ENCODE data around the gene ANO2.

The ANO2 gene

GRCh38 chr12:5873281-5873919 lies 71.7 kb downstream of the ANO2 start:
- Histone ChIP-seq H3K9me3 (ENCODE audit: control insufficient read depth, low read length) (no peaks in the 10 kb centered on the region), H3K4me3 (ENCODE audit: insufficient read depth, low read depth, low read length) (no peak overlapping the region), H3K4me1 (ENCODE audit: control insufficient read depth, insufficient read depth, low read length) (peaks cover 16% of the 10 kb centered on the region), H3K36me3 (ENCODE audit: control insufficient read depth, insufficient read depth, low read length) (no peaks in the 10 kb centered on the region), H3K27me3 (ENCODE audit: control insufficient read depth, insufficient read depth, low read length, poor library complexity, severe bottlenecking) (no peaks in the 10 kb centered on the region), H3K27ac (ENCODE audit: insufficient read depth, low read depth, low read length, poor library complexity, severe bottlenecking) (no peak overlapping the region)
- WGBS, 2 experiments, result 46 to 66% methylated on average over 10 of the region's 10 CpGs

GRCh38 chr12:5872745-5873144 lies 72.3 kb downstream of the ANO2 start:
- Histone ChIP-seq H3K9me3 (ENCODE audit: control insufficient read depth, low read length) (no peaks in the 10 kb centered on the region), H3K4me3 (ENCODE audit: insufficient read depth, low read depth, low read length) (no peak overlapping the region), H3K27ac (ENCODE audit: insufficient read depth, low read depth, low read length, poor library complexity, severe bottlenecking) (no peak overlapping the region), H3K4me1 (ENCODE audit: control insufficient read depth, insufficient read depth, low read length) (peaks cover 16% of the 10 kb centered on the region), H3K36me3 (ENCODE audit: control insufficient read depth, insufficient read depth, low read length) (no peaks in the 10 kb centered on the region), H3K27me3 (ENCODE audit: control insufficient read depth, insufficient read depth, low read length, poor library complexity, severe bottlenecking) (no peaks in the 10 kb centered on the region)
- WGBS, 2 experiments, result 90 to 93% methylated on average over 4 of the region's 4 CpGs

GRCh38 chr12:5871741-5872140 lies 73.3 kb downstream of the ANO2 start:
- Histone ChIP-seq H3K9me3 (ENCODE audit: control insufficient read depth, low read length) (no peaks in the 10 kb centered on the region), H3K4me1 (ENCODE audit: control insufficient read depth, insufficient read depth, low read length) (peaks cover 16% of the 10 kb centered on the region), H3K27ac (ENCODE audit: insufficient read depth, low read depth, low read length, poor library complexity, severe bottlenecking) (no peak overlapping the region), H3K27me3 (ENCODE audit: control insufficient read depth, insufficient read depth, low read length, poor library complexity, severe bottlenecking) (no peaks in the 10 kb centered on the region), H3K36me3 (ENCODE audit: control insufficient read depth, insufficient read depth, low read length) (no peaks in the 10 kb centered on the region), H3K4me3 (ENCODE audit: insufficient read depth, low read depth, low read length) (no peak overlapping the region)
- WGBS, 2 experiments, result 91 to 94% methylated on average over 1 of the region's 1 CpG

DNA sequence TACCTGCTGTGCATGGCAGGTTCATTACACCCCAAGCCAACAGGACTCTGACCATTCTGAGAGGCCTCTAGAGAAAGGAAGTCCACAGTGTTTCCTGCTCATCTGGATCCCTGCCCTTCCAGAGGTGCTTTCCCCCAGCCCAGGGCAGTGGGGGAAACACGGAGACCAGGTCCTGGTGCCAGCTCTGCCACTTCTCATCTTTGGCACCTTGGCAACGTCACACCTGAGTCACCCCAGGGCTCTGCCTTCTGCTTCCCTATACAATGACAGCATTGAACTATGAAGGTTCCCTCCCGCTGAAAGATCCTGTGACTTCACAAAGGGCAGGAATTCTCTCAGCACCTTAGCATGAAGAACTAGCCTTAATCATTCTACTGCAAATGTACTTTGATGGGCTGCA lies 74.9 kb downstream of the ANO2 start:
- H3K4me1 ChIP-seq (ENCODE audit: control insufficient read depth, insufficient read depth, low read length), result peaks cover 16% of the 10 kb centered on the region
- no peaks in the 10 kb centered on the region for H3K36me3 ChIP-seq (ENCODE audit: control insufficient read depth, insufficient read depth, low read length)
- no peak overlapping the region for H3K4me3 ChIP-seq (ENCODE audit: insufficient read depth, low read depth, low read length)
- 89 to 94% methylated on average over 3 of the region's 3 CpGs for WGBS, 2 experiments
- H3K9me3 ChIP-seq (ENCODE audit: control insufficient read depth, low read length), result no peaks in the 10 kb centered on the region
- no peaks in the 10 kb centered on the region for H3K27me3 ChIP-seq (ENCODE audit: control insufficient read depth, insufficient read depth, low read length, poor library complexity, severe bottlenecking)
- no peak overlapping the region for H3K27ac ChIP-seq (ENCODE audit: insufficient read depth, low read depth, low read length, poor library complexity, severe bottlenecking)

- Histone ChIP-seq H3K4me3 (ENCODE audit: insufficient read depth, low read depth, low read length) (no peak overlapping the region), H3K9me3 (ENCODE audit: control insufficient read depth, low read length) (no peaks in the 10 kb centered on the region), H3K27me3 (ENCODE audit: control insufficient read depth, insufficient read depth, low read length, poor library complexity, severe bottlenecking) (no peaks in the 10 kb centered on the region), H3K27ac (ENCODE audit: insufficient read depth, low read depth, low read length, poor library complexity, severe bottlenecking) (no peak overlapping the region), H3K4me1 (ENCODE audit: control insufficient read depth, insufficient read depth, low read length) (peaks cover 11% of the 10 kb centered on the region), H3K36me3 (ENCODE audit: control insufficient read depth, insufficient read depth, low read length) (no peaks in the 10 kb centered on the region)
- 94% methylated on average over 10 of the region's 10 CpGs for WGBS, 2 experiments
Measured at GRCh38 chr12:5868625-5869295, 76.3 kb downstream of the ANO2 start.

- Histone ChIP-seq H3K36me3 (ENCODE audit: control insufficient read depth, insufficient read depth, low read length) (no peaks in the 10 kb centered on the region), H3K4me3 (ENCODE audit: insufficient read depth, low read depth, low read length) (no peak overlapping the region), H3K27ac (ENCODE audit: insufficient read depth, low read depth, low read length, poor library complexity, severe bottlenecking) (no peak overlapping the region), H3K4me1 (ENCODE audit: control insufficient read depth, insufficient read depth, low read length) (no peaks in the 10 kb centered on the region), H3K27me3 (ENCODE audit: control insufficient read depth, insufficient read depth, low read length, poor library complexity, severe bottlenecking) (no peaks in the 10 kb centered on the region), H3K9me3 (ENCODE audit: control insufficient read depth, low read length) (no peaks in the 10 kb centered on the region)
- 89 to 95% methylated on average over 2 of the region's 2 CpGs for WGBS, 2 experiments
Measured at GRCh38 chr12:5865397-5865796, 79.7 kb downstream of the ANO2 start.

GRCh38 chr12:5864972-5865371 lies 80.1 kb downstream of the ANO2 start:
- Histone ChIP-seq H3K4me1 (ENCODE audit: control insufficient read depth, insufficient read depth, low read length) (no peaks in the 10 kb centered on the region), H3K27ac (ENCODE audit: insufficient read depth, low read depth, low read length, poor library complexity, severe bottlenecking) (no peak overlapping the region), H3K9me3 (ENCODE audit: control insufficient read depth, low read length) (no peaks in the 10 kb centered on the region), H3K4me3 (ENCODE audit: insufficient read depth, low read depth, low read length) (no peak overlapping the region), H3K27me3 (ENCODE audit: control insufficient read depth, insufficient read depth, low read length, poor library complexity, severe bottlenecking) (no peaks in the 10 kb centered on the region), H3K36me3 (ENCODE audit: control insufficient read depth, insufficient read depth, low read length) (no peaks in the 10 kb centered on the region)
- 83% methylated on average over 1 of the region's 1 CpG for WGBS, 2 experiments

DNA sequence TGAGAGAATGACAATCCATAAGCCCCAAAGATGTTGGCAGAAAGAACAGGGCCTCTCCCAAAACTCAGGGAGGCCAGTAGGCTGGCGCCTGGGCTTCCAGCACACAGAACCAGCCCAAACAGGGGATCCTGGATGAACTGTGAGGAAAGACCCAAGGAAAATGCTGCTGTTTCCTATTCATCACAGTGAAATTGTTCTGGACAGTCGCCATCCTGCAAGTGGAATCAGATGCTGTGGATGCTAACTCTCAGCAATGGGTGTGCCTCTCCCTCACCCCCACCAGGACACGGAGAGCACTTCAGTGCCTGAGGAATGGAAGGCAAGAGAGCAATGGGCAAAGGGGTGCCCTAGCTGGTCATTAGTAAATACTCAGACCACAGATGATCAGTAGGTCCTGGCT lies 80.8 kb downstream of the ANO2 start:
- WGBS, 2 experiments, result 91 to 99% methylated on average over 3 of the region's 3 CpGs

GRCh38 chr12:5861416-5861815 lies 83.6 kb downstream of the ANO2 start:
- Histone ChIP-seq H3K9me3 (ENCODE audit: control insufficient read depth, low read length) (no peaks in the 10 kb centered on the region), H3K4me3 (ENCODE audit: insufficient read depth, low read depth, low read length) (no peak overlapping the region), H3K27ac (ENCODE audit: insufficient read depth, low read depth, low read length, poor library complexity, severe bottlenecking) (no peak overlapping the region), H3K4me1 (ENCODE audit: control insufficient read depth, insufficient read depth, low read length) (peaks cover 7% of the 10 kb centered on the region), H3K27me3 (ENCODE audit: control insufficient read depth, insufficient read depth, low read length, poor library complexity, severe bottlenecking) (no peaks in the 10 kb centered on the region), H3K36me3 (ENCODE audit: control insufficient read depth, insufficient read depth, low read length) (no peaks in the 10 kb centered on the region)
- WGBS, 2 experiments, result 89 to 94% methylated on average over 10 of the region's 10 CpGs

More for the DNA sequence above, 80.8 kb downstream of the ANO2 start:
- no peaks in the 10 kb centered on the region for H3K4me1 ChIP-seq (ENCODE audit: control insufficient read depth, insufficient read depth, low read length)
- H3K36me3 ChIP-seq (ENCODE audit: control insufficient read depth, insufficient read depth, low read length), result no peaks in the 10 kb centered on the region
- H3K27ac ChIP-seq (ENCODE audit: insufficient read depth, low read depth, low read length, poor library complexity, severe bottlenecking), result no peak overlapping the region
- H3K4me3 ChIP-seq (ENCODE audit: insufficient read depth, low read depth, low read length), result no peak overlapping the region
- H3K9me3 ChIP-seq (ENCODE audit: control insufficient read depth, low read length), result no peaks in the 10 kb centered on the region
- H3K27me3 ChIP-seq (ENCODE audit: control insufficient read depth, insufficient read depth, low read length, poor library complexity, severe bottlenecking), result no peaks in the 10 kb centered on the region

- WGBS, 2 experiments, result 3 to 5% methylated on average over 4 of the region's 4 CpGs
- no peaks in the 10 kb centered on the region for H3K36me3 ChIP-seq (ENCODE audit: control insufficient read depth, insufficient read depth, low read length)
- H3K27ac ChIP-seq (ENCODE audit: insufficient read depth, low read depth, low read length, poor library complexity, severe bottlenecking), result no peak overlapping the region
- H3K9me3 ChIP-seq (ENCODE audit: control insufficient read depth, low read length), result no peaks in the 10 kb centered on the region
- no peaks in the 10 kb centered on the region for H3K27me3 ChIP-seq (ENCODE audit: control insufficient read depth, insufficient read depth, low read length, poor library complexity, severe bottlenecking)
- H3K4me1 ChIP-seq (ENCODE audit: control insufficient read depth, insufficient read depth, low read length), result peaks cover 11% of the 10 kb centered on the region
- no peak overlapping the region for H3K4me3 ChIP-seq (ENCODE audit: insufficient read depth, low read depth, low read length)
Measured at GRCh38 chr12:5856692-5857091, 88.4 kb downstream of the ANO2 start.
